GM15510 (cell line): Measurements from ENCODE around the gene NFATC3.

Source experiments
- POLR2A ChIP-seq: IDR thresholded peaks from 3 replicates; pipeline ENCODE4 v1.6.1; 2011; ENCODE audit warnings: borderline replicate concordance; ENCODE audit not compliant: insufficient read length; ENCODE audit errors: extremely low read depth

The NFATC3 gene

GRCh38 chr16:68070249-68070730 lies 14.9 kb upstream of the NFATC3 start:
- TF ChIP-seq POLR2A: no peak

GRCh38 chr16:68070806-68071517 lies 14.2 kb upstream of the NFATC3 start:
- TF ChIP-seq POLR2A: no peak

- no peak for TF ChIP-seq POLR2A
These were observed 13.7 kb upstream of the NFATC3 start for GRCh38 chr16:68071518-68071901.

- no peak for TF ChIP-seq POLR2A
These were observed 13.0 kb upstream of the NFATC3 start for GRCh38 chr16:68072038-68072695.

GRCh38 chr16:68073902-68074760 lies 11.0 kb upstream of the NFATC3 start:
- TF ChIP-seq POLR2A: no peak

- TF ChIP-seq POLR2A: no peak
These were observed 10.2 kb upstream of the NFATC3 start for GRCh38 chr16:68074850-68075555.

GRCh38 chr16:68075980-68076379 lies 9.2 kb upstream of the NFATC3 start:
- no peak for TF ChIP-seq POLR2A

- TF ChIP-seq POLR2A: no peak
These were observed 8.6 kb upstream of the NFATC3 start for GRCh38 chr16:68076560-68076959.

GRCh38 chr16:68077866-68078700 lies 7.1 kb upstream of the NFATC3 start:
- no peak for TF ChIP-seq POLR2A

GRCh38 chr16:68078701-68079375 lies 6.3 kb upstream of the NFATC3 start:
- no peak for TF ChIP-seq POLR2A

GRCh38 chr16:68079376-68079625 lies 5.9 kb upstream of the NFATC3 start:
- no peak for TF ChIP-seq POLR2A

- peak; percentile 21 for TF ChIP-seq POLR2A
These were observed 5.4 kb upstream of the NFATC3 start for GRCh38 chr16:68079626-68080344.
